DMS 273 treated with DMSO at 0.1 percent for 48 hours (cell line): ENCODE data around the gene GPC6.
"Not testable (repeated sequence)": the region's sequence is repeated elsewhere in the genome, so short reads cannot be mapped to it uniquely, and the experiment has no call there.

Source experiments
- DNase-seq: peaks from one replicate; lab custom pipeline; 2025; lab: John Stamatoyannopoulos, UW

Gene GPC6

GRCh38 chr13:94302847-94303565 is 1076.4 kb downstream of the GPC6 start:
- not testable (repeated sequence) for DNase-seq

- no peak for DNase-seq
Measured at GRCh38 chr13:94303644-94304174, 1077.1 kb downstream of the GPC6 start.

GRCh38 chr13:94305033-94305432 is 1078.4 kb downstream of the GPC6 start:
- DNase-seq = no peak

DNA sequence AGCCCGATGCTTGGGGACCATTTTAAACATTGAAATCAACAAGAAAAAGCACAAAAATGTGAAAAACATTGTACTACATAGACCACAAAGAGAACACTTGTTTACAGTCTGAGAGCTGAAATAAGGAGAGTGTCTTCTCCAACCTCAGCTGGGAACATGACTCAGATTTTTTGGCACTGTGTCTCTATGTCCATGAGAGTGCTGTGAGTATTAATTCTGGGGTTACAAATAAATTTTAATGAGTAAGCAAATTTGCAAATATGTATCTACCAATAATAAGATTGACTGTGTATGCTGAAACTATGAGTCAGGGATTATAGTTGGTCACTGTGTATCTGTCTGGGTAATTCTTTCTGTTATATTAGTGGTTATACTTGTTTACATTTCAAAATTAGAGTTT is 1078.9 kb downstream of the GPC6 start:
- no peak for DNase-seq

GRCh38 chr13:94305934-94306333 is 1079.3 kb downstream of the GPC6 start:
- no peak for DNase-seq

DNA sequence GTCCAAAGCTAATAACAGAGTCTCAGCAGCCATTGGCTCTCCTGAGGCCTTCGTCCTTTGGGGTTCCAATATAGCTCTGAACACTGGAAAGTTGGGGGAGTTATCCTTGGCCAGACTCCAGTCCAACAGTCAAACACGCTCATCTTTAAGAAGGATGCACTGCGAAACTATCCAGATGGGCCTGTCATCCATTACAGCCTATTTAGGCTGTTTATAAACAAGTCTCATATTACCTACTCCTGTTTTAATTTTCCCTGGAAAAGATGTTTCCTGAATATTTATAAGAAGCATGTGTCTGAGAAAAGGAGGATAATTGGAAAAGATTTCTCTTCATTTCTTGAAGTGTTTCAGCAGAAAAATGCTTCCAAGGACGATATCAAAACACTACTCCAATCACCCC is 1082.2 kb downstream of the GPC6 start:
- DNase-seq = peak; percentile 47

DNA sequence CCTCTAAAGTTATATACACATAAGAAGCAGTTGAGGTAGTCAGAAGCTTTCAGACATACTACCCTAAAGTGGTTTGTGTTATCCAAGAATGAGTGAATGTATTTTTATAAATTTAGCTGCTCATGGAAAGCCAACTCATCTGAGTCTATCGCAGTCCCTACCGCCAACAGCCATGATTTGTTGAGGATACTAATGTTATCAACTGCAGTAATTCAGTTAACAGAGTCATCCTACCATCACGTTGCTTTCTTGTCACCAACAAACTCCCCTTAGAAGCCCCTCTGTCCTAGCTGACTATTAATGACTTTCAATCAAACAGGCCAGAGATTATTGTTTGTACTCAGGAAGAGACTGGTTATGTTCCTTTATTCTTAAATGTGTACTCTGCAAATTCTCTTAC is 1083.0 kb downstream of the GPC6 start:
- no peak for DNase-seq

GRCh38 chr13:94309997-94310855 is 1083.6 kb downstream of the GPC6 start:
- no peak for DNase-seq

- DNase-seq = no peak
Measured at GRCh38 chr13:94311893-94312292, 1085.3 kb downstream of the GPC6 start.

- DNase-seq = peak; percentile 33
Measured at GRCh38 chr13:94312511-94313216, 1086.1 kb downstream of the GPC6 start.

- no peak for DNase-seq
Measured at GRCh38 chr13:94313321-94313910, 1086.8 kb downstream of the GPC6 start.

- DNase-seq = no peak
Measured at GRCh38 chr13:94313926-94314325, 1087.3 kb downstream of the GPC6 start.

DNA sequence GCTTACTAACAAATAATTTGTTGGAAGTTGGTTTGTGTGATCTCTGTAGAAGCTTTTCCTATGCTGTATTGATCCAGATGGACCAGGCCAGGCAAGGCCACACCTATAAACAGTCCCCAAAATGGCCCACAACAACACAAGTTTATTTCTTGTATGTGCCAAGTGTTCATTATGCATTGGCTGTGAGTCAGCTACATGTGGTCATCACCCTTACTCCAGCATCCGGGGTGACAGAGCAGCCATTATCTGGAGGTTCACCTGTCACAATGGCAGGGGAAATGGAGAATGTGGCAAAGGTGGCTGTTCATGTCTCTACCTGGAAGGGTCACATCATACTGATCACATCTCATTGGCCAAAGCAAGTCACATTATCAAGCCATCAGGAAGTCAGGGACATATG is 1088.6 kb downstream of the GPC6 start:
- no peak for DNase-seq

DNA sequence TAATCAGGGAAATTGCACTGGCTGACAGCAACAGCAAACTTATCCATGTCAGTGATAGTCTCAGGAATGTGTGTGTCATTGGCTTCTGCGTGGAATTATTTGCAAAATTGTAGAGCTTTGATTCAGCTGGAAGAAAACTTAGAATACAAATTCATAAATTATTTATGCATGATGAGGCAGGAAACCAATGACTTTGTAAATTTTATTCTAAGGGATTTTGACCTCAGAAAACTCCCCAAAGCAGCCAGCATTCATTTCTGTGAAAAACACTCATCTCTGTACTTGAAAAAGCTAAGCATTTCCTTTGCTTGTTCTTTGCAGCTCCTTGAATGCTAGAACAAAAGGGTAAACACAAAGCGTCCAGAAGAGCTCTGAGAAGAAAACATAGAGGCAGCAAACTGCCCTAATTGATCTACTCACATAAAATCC is 1090.5 kb downstream of the GPC6 start:
- no peak for DNase-seq

GRCh38 chr13:94318418-94318817 is 1091.8 kb downstream of the GPC6 start:
- no peak for DNase-seq

DNA sequence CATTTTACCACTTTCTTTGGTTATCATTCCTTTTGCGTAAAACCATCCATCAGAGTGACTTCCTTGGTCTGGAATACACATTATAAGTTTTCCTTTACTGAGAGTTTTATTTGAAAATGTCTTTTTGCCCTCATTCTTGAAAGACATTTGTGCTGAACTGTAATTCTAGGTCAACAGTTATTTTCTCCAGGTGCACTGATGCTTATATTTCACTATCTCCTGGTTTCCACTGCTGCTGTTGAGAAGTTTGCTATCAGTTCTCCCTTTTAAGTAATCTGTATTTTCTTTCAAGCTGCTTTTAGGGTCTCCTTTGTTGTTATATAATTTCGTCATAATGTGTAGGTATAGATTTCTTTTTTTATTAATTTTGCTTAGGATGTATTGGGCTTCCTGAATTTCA is 1092.9 kb downstream of the GPC6 start:
- DNase-seq = no peak

- DNase-seq = no peak
Measured at GRCh38 chr13:94322925-94323763, 1096.5 kb downstream of the GPC6 start.

DNA sequence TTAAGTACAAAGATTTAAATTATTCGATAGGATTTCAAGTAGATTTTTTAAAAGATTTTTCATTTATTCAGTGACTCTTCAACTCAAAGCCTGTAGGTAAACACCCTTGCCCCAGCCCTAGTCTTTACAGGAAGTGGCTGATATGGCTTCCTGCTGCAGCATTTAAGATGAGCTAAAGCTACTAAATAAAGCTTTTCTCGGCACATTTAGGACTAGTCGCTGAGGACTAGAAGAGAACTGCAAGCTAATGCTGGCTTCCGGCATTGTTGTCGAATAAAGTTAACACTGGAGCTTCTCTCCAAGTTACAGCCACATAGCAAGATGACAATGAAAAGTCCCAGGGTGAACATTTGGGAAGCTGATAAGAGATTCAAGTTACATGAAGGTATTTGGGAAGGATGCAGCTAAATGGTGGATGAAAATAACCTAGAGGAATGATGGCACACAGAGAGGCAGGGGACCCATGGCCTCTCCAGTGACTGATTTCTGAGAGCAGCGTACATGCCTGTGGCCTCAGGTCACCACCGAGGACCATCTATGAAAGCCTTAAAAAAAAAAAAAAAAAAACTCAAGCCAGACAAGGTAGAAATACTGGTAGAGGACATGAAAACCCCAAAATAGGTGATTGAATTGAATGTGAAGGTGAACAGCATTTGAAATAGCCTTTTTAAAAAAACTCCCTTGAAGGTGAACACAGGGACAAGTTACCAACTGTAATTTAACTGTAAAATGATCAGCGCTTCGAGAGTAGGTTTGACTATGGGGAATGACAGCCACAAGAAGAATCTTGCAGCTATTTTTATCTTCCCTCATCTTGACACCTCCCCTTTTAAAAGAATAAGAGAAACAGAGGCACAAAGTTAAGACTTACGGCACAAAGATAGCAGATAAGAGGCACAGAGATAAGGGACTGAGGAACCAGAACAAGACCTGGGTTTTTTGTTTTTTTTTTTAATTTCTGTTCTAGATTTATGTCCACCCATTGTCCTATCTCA is 1097.5 kb downstream of the GPC6 start:
- DNase-seq = no peak

DNA sequence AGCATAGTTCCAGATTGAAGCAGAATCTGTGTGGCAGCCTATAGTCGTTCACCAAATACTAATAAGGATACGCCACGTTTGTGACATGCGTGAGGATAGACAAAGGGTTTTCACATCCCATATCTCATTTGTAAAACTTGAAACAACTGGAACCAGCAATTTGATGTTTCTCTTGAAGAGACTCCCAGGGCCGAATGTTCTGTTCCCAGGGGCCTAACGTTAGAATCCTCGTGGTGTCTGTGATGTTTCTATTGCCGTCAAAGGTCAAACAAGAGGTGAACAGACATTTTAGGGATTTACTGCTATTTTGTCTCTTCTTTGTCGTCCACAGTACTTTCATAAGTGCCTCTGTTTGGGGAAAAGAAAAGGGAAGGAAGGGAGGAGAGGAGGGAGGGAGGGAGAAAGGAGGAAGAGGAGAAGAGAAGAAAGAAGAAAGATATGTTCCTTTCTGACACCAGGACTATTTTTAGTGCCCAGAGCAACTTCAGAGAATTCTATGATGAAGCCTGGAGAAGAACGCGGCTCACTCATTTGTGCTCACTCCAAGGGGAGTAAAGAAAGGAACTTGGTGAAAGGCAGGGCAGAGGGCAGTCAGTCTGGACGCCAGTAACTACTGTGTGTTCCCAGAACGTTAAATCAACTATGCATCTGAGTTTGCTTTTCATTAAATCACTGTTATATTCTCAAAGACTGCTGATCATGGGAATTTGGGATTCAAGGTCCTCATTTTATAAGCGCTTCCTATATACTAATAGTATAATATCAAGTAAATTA is 1098.3 kb downstream of the GPC6 start:
- no peak for DNase-seq
